DND-41 (cell line): ENCODE data around the gene UTF1.

ENCODE experiments used
- CTCF ChIP-seq: IDR thresholded peaks from 2 replicates; pipeline ENCODE4 v1.5.1; 2012; ENCODE audit warnings: borderline replicate concordance, low read length, moderate library complexity, mild to moderate bottlenecking; ENCODE audit not compliant: poor library complexity, severe bottlenecking; ENCODE audit errors: extremely low read depth
- EZH2 ChIP-seq: IDR thresholded peaks from 3 replicates; pipeline ENCODE4 v1.6.1; 2012; ENCODE audit warnings: borderline replicate concordance, low read depth, mild to moderate bottlenecking, moderate library complexity, low read length, inconsistent platforms; ENCODE audit not compliant: severe bottlenecking

- no peak for TF ChIP-seq EZH2
- no peak for TF ChIP-seq CTCF
These were observed 22.9 kb upstream of the UTF1 start for GRCh38 chr10:133207041-133207600.
